A673 (cell line): ENCODE data around the gene UBXN7. TPM values are rescaled to one million over a fixed set of nuclear protein-coding genes. Genes with fewer than 3 reads are reported as not detected.
"Not testable (repeated sequence)": the region's sequence is repeated elsewhere in the genome, so short reads cannot be mapped to it uniquely, and the experiment has no call there.

Experiments used
- BruUV-seq: library from RNA; stranded (reverse); fragments of 400-500 nt; replicated peaks from 2 replicates; lab custom pipeline; 2021; lab: Mats Ljungman, UMichigan
- CTCF ChIA-PET: fragments of 300-600 bp; sonication (Branson Sonifier 250); formaldehyde crosslinking; loops from one replicate; lab custom pipeline; 2022; ENCODE audit warnings: antibody characterized with exemption; lab: Charles Lee
- POLR2A ChIA-PET: fragments of 300-600 bp; sonication (Branson Sonifier 250); formaldehyde crosslinking; loops from one replicate; lab custom pipeline; 2022; ENCODE audit warnings: antibody characterized with exemption; ENCODE audit not compliant: low non-redundant PET; lab: Charles Lee
- DNase-seq: peaks from one replicate; pipeline ENCODE4 v3.0.0-alpha.2; 2015; ENCODE audit warnings: low spot score
- H3K27ac ChIP-seq: fragments of 200-600 bp; sonication (generic); 2 replicates; pipeline ENCODE4 v1.5.1; 2016; ENCODE audit warnings: mixed run types, low read depth, mild to moderate bottlenecking, mixed read lengths, antibody characterized with exemption, low read length; ENCODE audit not compliant: poor library complexity, severe bottlenecking
- H3K27me3 ChIP-seq: fragments of 200-600 bp; sonication (generic); replicated peaks from 2 replicates; pipeline ENCODE4 v1.6.1; 2017; ENCODE audit warnings: mixed run types, low read depth, mild to moderate bottlenecking, mixed read lengths, antibody characterized with exemption, low read length; ENCODE audit not compliant: insufficient read depth, poor library complexity
- H3K36me3 ChIP-seq: fragments of 200-600 bp; sonication (generic); 2 replicates; pipeline ENCODE4 v1.6.1; 2016; ENCODE audit warnings: mixed run types, mild to moderate bottlenecking, mixed read lengths, antibody characterized with exemption, low read length; ENCODE audit not compliant: insufficient read depth, poor library complexity, severe bottlenecking
- H3K4me1 ChIP-seq: fragments of 200-600 bp; sonication (generic); 2 replicates; pipeline ENCODE4 v1.6.1; 2017; ENCODE audit warnings: mixed run types, mild to moderate bottlenecking, mixed read lengths, antibody characterized with exemption, low read length; ENCODE audit not compliant: insufficient read depth, poor library complexity, severe bottlenecking
- H3K4me3 ChIP-seq: fragments of 200-600 bp; sonication (generic); 2 replicates; pipeline ENCODE4 v1.5.1; 2016; ENCODE audit warnings: low read depth, mixed run types, mild to moderate bottlenecking, mixed read lengths, low read length; ENCODE audit not compliant: poor library complexity, severe bottlenecking
- H3K9me3 ChIP-seq: fragments of 200-600 bp; sonication (generic); 2 replicates; pipeline ENCODE4 v1.6.1; 2016; ENCODE audit warnings: mixed run types, low read depth, mild to moderate bottlenecking, mixed read lengths, antibody characterized with exemption, low read length; ENCODE audit not compliant: poor library complexity, severe bottlenecking
- EZH2 ChIP-seq: fragments of 200-600 bp; sonication (generic); IDR thresholded peaks from 2 replicates; pipeline ENCODE4 v1.6.1; 2017; ENCODE audit warnings: borderline replicate concordance, low read depth, mild to moderate bottlenecking, mixed read lengths, antibody characterized with exemption, low read length; ENCODE audit not compliant: poor library complexity, severe bottlenecking
- intact Hi-C: fragments of 100-400 bp; cut with micrococcal nuclease; formaldehyde crosslinking; loops from one replicate; pipeline ENCODE4 v1.10.0; 2022; ENCODE audit not compliant: unreplicated experiment
- total RNA-seq: library from RNA; stranded (reverse); gene quantifications from 2 replicates; pipeline ENCODE4 v1.2.3, GENCODE V29; 2021
- TF ChIP-seq, protein P1 (sequence below): fragments of 300-800, 200-600 bp; sonication (generic); conservative IDR thresholded peaks from 2 replicates; pipeline ENCODE4 v1.5.1; 2017; ENCODE audit warnings: low read depth, mild to moderate bottlenecking, antibody characterized with exemption, low read length, moderate library complexity, mixed read lengths

UBXN7 gene
- total RNA-seq, 1 experiment from 2014 or later = 94.2 TPM

GRCh38 chr3:196471551-196471950 lies 39.3 kb upstream of the UBXN7 start:
- H3K9me3 ChIP-seq = no peaks in the 10 kb centered on the region
- no peaks in the 10 kb centered on the region for H3K4me1 ChIP-seq
- H3K27ac ChIP-seq = no peak overlapping the region
- no peak overlapping the region for H3K4me3 ChIP-seq
- no peaks in the 10 kb centered on the region for H3K27me3 ChIP-seq
- DNase-seq = peak; percentile 8
- ChIA-PET CTCF (interaction anchor here (0.6 kb wide), 1 partner anchor 395 kb away, joined by 4 read pairs; no protein-coding TSS in a partner anchor), POLR2A (interaction anchor here (0.6 kb wide), 1 partner anchor 1654 kb away, joined by 3 read pairs; no protein-coding TSS in a partner anchor)
- no TSS peak for BruUV-seq
- intact Hi-C loops = no loop called here
- TF ChIP-seq, protein P1, sequence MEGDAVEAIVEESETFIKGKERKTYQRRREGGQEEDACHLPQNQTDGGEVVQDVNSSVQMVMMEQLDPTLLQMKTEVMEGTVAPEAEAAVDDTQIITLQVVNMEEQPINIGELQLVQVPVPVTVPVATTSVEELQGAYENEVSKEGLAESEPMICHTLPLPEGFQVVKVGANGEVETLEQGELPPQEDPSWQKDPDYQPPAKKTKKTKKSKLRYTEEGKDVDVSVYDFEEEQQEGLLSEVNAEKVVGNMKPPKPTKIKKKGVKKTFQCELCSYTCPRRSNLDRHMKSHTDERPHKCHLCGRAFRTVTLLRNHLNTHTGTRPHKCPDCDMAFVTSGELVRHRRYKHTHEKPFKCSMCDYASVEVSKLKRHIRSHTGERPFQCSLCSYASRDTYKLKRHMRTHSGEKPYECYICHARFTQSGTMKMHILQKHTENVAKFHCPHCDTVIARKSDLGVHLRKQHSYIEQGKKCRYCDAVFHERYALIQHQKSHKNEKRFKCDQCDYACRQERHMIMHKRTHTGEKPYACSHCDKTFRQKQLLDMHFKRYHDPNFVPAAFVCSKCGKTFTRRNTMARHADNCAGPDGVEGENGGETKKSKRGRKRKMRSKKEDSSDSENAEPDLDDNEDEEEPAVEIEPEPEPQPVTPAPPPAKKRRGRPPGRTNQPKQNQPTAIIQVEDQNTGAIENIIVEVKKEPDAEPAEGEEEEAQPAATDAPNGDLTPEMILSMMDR = no peak
- TF ChIP-seq EZH2 = no peak
- peaks cover 37% of the 10 kb centered on the region for H3K36me3 ChIP-seq

- CTCF ChIA-PET, DNase-seq, H3K9me3 ChIP-seq, H3K4me1 ChIP-seq, BruUV-seq, H3K27ac ChIP-seq, H3K27me3 ChIP-seq, POLR2A ChIA-PET, intact Hi-C loops, H3K4me3 ChIP-seq: not testable (repeated sequence)
- peaks cover 34% of the 10 kb centered on the region for H3K36me3 ChIP-seq
These were observed 38.0 kb upstream of the UBXN7 start for GRCh38 chr3:196470182-196470581.

- no peaks in the 10 kb centered on the region for H3K27me3 ChIP-seq
- no peak overlapping the region for H3K27ac ChIP-seq
- H3K4me3 ChIP-seq = no peak overlapping the region
- POLR2A ChIA-PET = no interaction called here
- no peak for DNase-seq
- H3K9me3 ChIP-seq = no peaks in the 10 kb centered on the region
- intact Hi-C loops = no loop called here
- H3K4me1 ChIP-seq = no peaks in the 10 kb centered on the region
- H3K36me3 ChIP-seq = no peaks in the 10 kb centered on the region
- CTCF ChIA-PET = no interaction called here
- no TSS peak for BruUV-seq
- no peak for TF ChIP-seq EZH2
- TF ChIP-seq, protein P1 = no peak
These were observed 31.6 kb upstream of the UBXN7 start for GRCh38 chr3:196463804-196464203.

DNA sequence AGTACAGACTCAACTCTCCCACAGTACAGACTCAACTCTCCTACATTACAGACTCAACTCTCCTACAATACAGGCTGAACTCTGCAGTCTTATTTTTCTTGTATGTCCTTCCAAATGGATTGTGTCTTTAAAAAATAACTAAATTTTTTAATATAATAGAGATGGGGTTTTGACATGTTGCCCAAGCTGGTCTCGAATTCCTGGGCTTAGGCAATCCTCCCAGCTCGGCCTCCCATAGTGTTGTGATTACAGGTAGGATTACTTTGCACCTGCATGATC lies 31.2 kb upstream of the UBXN7 start:
- CTCF ChIA-PET = no interaction called here
- POLR2A ChIA-PET = no interaction called here
- H3K36me3 ChIP-seq = no peaks in the 10 kb centered on the region
- H3K4me3 ChIP-seq = no peak overlapping the region
- no TSS peak for BruUV-seq
- H3K27me3 ChIP-seq = no peaks in the 10 kb centered on the region
- intact Hi-C loops = no loop called here
- H3K4me1 ChIP-seq = no peaks in the 10 kb centered on the region
- H3K9me3 ChIP-seq = no peaks in the 10 kb centered on the region
- DNase-seq = no peak
- TF ChIP-seq, protein P1 = no peak
- TF ChIP-seq EZH2 = no peak
- H3K27ac ChIP-seq = no peak overlapping the region

DNA sequence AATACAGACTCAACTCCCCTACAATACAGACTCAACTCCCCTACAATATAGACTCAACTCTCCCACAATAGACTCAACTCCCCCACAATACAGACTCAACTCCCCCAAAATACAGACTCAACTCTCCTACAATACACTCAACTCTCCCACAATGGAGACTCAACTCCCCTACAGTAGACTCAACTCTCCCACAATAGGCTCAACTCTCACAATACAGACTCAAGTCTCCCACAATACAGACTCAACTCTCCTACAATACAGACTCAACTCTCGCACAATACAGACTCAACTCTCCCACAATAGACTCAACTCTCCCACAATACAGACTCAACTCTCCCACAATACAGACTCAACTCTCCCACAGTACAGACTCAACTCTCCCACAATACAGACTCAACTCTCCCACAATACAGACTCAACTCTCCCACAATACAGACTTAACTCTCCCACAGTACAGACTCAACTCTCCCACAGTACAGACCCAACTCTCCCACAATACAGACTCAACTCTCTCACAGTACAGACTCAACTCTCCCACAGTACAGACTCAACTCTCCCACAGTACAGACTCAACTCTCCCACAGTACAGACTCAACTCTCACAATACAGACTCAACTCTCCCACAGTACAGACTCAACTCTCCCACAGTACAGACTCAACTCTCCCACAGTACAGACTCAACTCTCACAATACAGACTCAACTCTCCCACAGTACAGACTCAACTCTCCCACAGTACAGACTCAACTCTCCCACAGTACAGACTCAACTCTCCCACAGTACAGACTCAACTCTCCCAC lies 30.7 kb upstream of the UBXN7 start:
- H3K27ac ChIP-seq, H3K4me1 ChIP-seq, H3K4me3 ChIP-seq, intact Hi-C loops, BruUV-seq, H3K36me3 ChIP-seq, CTCF ChIA-PET, H3K9me3 ChIP-seq, H3K27me3 ChIP-seq, POLR2A ChIA-PET, DNase-seq: not testable (repeated sequence)
